SK-N-SH (cell line): ENCODE measurements around the gene GLIPR1L1. TPM values are rescaled to one million over a fixed set of nuclear protein-coding genes. Genes with fewer than 3 reads are reported as not detected.
A peak's percentile ranks its signal among the peaks of the same experiment; 100 is the strongest.

ENCODE experiments used
- CTCF ChIA-PET: fragments of 300-600, 350-600 bp; formaldehyde crosslinking; extraction: SDS; loops from one replicate; lab custom pipeline; 2021; lab: Yijun Ruan, JAX
- POLR2A ChIA-PET: fragments of 350-600 bp; sonication (Branson Sonifier 250); formaldehyde crosslinking; extraction: SDS; loops from one replicate; lab custom pipeline; 2020; ENCODE audit warnings: antibody characterized with exemption, inconsistent platforms; lab: Yijun Ruan, JAX
- DNase-seq: peaks from one replicate; pipeline ENCODE4 v3.0.0; 2012
- H2AFZ ChIP-seq: fragments of 200-600 bp; sonication (generic); 2 replicates; pipeline ENCODE4 v1.8.1; 2016; ENCODE audit warnings: antibody characterized with exemption, mild to moderate bottlenecking, low read depth
- H3F3A ChIP-seq: fragments of 200-600 bp; sonication (generic); replicated peaks from 2 replicates; pipeline ENCODE3; 2016; ENCODE audit warnings: antibody characterized with exemption, mild to moderate bottlenecking; ENCODE audit not compliant: insufficient read depth
- H3K27ac ChIP-seq, 2 experiments: fragments of 200-500 bp in 1 of 2; fragments of 200-600 bp in 1 of 2; sonication (Bioruptor generic) in 1 of 2; sonication (generic), shearing (Covaris generic) in 1 of 2; 2 replicates each; pipeline versions ENCODE4 v1.5.1 to v1.6.1; 2014 to 2016; ENCODE audit warnings: low read depth in 2 of 2, inconsistent platforms in 1 of 2, low read length in 1 of 2, mild to moderate bottlenecking in 1 of 2, mixed read lengths in 1 of 2
- H3K27me3 ChIP-seq: fragments of 200-600 bp; sonication (generic), shearing (Covaris generic); 2 replicates; pipeline ENCODE4 v1.6.1; 2016; ENCODE audit warnings: mixed run types; ENCODE audit not compliant: insufficient read depth
- H3K36me3 ChIP-seq, 2 experiments: fragments of 200-500 bp in 1 of 2; fragments of 200-600 bp in 1 of 2; sonication (Bioruptor generic) in 1 of 2; sonication (generic) in 1 of 2; replicated peaks in 1 of 2; 2 replicates each; pipeline versions ENCODE3 to v1.5.1; 2014 to 2016; ENCODE audit warnings: low read length in 1 of 2, mild to moderate bottlenecking in 1 of 2; ENCODE audit not compliant: insufficient read depth in 2 of 2, control insufficient read depth in 1 of 2
- H3K4me1 ChIP-seq, 2 experiments: fragments of 200-500 bp in 1 of 2; fragments of 200-600 bp in 1 of 2; sonication (Bioruptor generic) in 1 of 2; sonication (generic), shearing (Covaris generic) in 1 of 2; 2 replicates each; pipeline versions ENCODE4 v1.5.1 to v1.6.1; 2014 to 2016; ENCODE audit warnings: low read depth in 1 of 2, low read length in 1 of 2, mixed run types in 1 of 2; ENCODE audit not compliant: insufficient read depth in 2 of 2, control insufficient read depth in 1 of 2
- H3K4me2 ChIP-seq: fragments of 200-600 bp; sonication (generic), shearing (Covaris generic); 2 replicates; pipeline ENCODE4 v1.6.1; 2017; ENCODE audit warnings: mixed run types
- H3K4me3 ChIP-seq, 2 experiments: fragments of 200-500 bp in 1 of 2; fragments of 200-600 bp in 1 of 2; sonication (Bioruptor generic) in 1 of 2; sonication (generic), shearing (Covaris generic) in 1 of 2; 2 replicates each; pipeline versions ENCODE4 v1.5.1 to v1.8.1; 2014 to 2016; ENCODE audit warnings: low read depth in 2 of 2, inconsistent platforms in 1 of 2, low read length in 1 of 2, mild to moderate bottlenecking in 1 of 2, mixed read lengths in 1 of 2, moderate library complexity in 1 of 2
- H3K79me2 ChIP-seq: fragments of 200-600 bp; sonication (generic); 2 replicates; pipeline ENCODE4 v1.8.1; 2017; ENCODE audit warnings: mild to moderate bottlenecking; ENCODE audit not compliant: insufficient read depth
- H3K9ac ChIP-seq: fragments of 200-600 bp; sonication (generic); 2 replicates; pipeline ENCODE4 v1.6.1; 2017; ENCODE audit warnings: mixed run types
- H3K9me2 ChIP-seq: fragments of 200-600 bp; sonication (generic); 2 replicates; pipeline ENCODE4 v1.6.1; 2017; ENCODE audit warnings: mixed run types
- H3K9me3 ChIP-seq: fragments of 200-600 bp; sonication (generic); 2 replicates; pipeline ENCODE4 v1.6.1; 2017; ENCODE audit warnings: mixed run types, mild to moderate bottlenecking, moderate library complexity
- H4K20me1 ChIP-seq: fragments of 200-600 bp; sonication (generic); 2 replicates; pipeline ENCODE4 v1.6.1; 2017; ENCODE audit warnings: mild to moderate bottlenecking, mixed run types; ENCODE audit not compliant: insufficient read depth
- CHD2 ChIP-seq: fragments of 150-350 bp; IDR thresholded peaks from 2 replicates; pipeline ENCODE4 v1.6.1; 2018; ENCODE audit warnings: low read length; ENCODE audit not compliant: partially characterized antibody
- CTCF ChIP-seq: fragments of 200-600 bp; sonication (generic); IDR thresholded peaks from 2 replicates; pipeline ENCODE4 v1.6.1; 2017; ENCODE audit warnings: antibody characterized with exemption, mild to moderate bottlenecking, moderate library complexity
- ELF1 ChIP-seq: IDR thresholded peaks from 2 replicates; pipeline ENCODE4 v1.4.0; 2012
- EP300 ChIP-seq, 2 experiments: IDR thresholded peaks; 2 replicates each; pipeline versions ENCODE4 v1.4.0 to v1.6.1; 2012; ENCODE audit warnings: borderline replicate concordance in 1 of 2, low read depth in 1 of 2, low read length in 1 of 2
- GABPA ChIP-seq: IDR thresholded peaks from 2 replicates; pipeline ENCODE4 v1.4.0; 2012; ENCODE audit warnings: low read depth, mild to moderate bottlenecking
- MAX ChIP-seq: IDR thresholded peaks from 2 replicates; pipeline ENCODE4 v1.4.0; 2012; ENCODE audit warnings: low read depth
- NFIC ChIP-seq: IDR thresholded peaks from 2 replicates; pipeline ENCODE4 v1.4.0; 2012; ENCODE audit warnings: borderline replicate concordance
- TCF12 ChIP-seq: IDR thresholded peaks from 2 replicates; pipeline ENCODE4 v1.4.0; 2012
- WGBS: methylation state at CpG from one replicate; pipeline ENCODE4 v1.1.6; 2017; ENCODE audit warnings: low lambda C conversion rate; 5-methylcytosine and 5-hydroxymethylcytosine counted together
- polyA plus RNA-seq, 3 experiments: library from polyadenylated mRNA; depleted of rRNA; stranded (reverse); fragments of >200 nt; gene quantifications; 2 replicates each; pipeline ENCODE4 v1.2.3, GENCODE V29; 2012
- TF ChIP-seq, protein P1 (sequence below): fragments of 150-350 bp; IDR thresholded peaks from 2 replicates; pipeline ENCODE4 v1.6.1; 2017; ENCODE audit warnings: antibody characterized with exemption, low read length, low read depth, borderline replicate concordance

Gene GLIPR1L1
- polyA plus RNA-seq, 1 of the 3 experiments (the other 2 are of a cell fraction), result not detected

GRCh38 chr12:75414671-75415070, 80.2 kb downstream of the GLIPR1L1 start:
- TF ChIP-seq EP300 (IDR thresholded peaks at IDR 0.05; ENCODE audit: borderline replicate concordance in 1 of 2, low read depth in 1 of 2, low read length in 1 of 2) (no peak), MAX (no peak), NFIC (no peak), CHD2 (no peak), TCF12 (no peak), ELF1 (no peak), GABPA (no peak), CTCF (no peak)
- TF ChIP-seq, protein P1, sequence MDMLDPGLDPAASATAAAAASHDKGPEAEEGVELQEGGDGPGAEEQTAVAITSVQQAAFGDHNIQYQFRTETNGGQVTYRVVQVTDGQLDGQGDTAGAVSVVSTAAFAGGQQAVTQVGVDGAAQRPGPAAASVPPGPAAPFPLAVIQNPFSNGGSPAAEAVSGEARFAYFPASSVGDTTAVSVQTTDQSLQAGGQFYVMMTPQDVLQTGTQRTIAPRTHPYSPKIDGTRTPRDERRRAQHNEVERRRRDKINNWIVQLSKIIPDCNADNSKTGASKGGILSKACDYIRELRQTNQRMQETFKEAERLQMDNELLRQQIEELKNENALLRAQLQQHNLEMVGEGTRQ, result no peak
- Histone ChIP-seq H3K36me3 (no peaks in the 10 kb centered on the region), H2AFZ (no peak overlapping the region), H3K27me3 (no peaks in the 10 kb centered on the region), H3K4me1 (no peaks in the 10 kb centered on the region), H4K20me1 (no peaks in the 10 kb centered on the region), H3F3A (peaks cover 7% of the 10 kb centered on the region), H3K79me2 (no peaks in the 10 kb centered on the region), H3K27ac (no peak overlapping the region), H3K9ac (no peak overlapping the region), H3K9me3 (no peaks in the 10 kb centered on the region), H3K4me3 (no peak overlapping the region), H3K4me2 (no peak overlapping the region), H3K9me2 (no peaks in the 10 kb centered on the region)
- DNase-seq, result no peak
- 90% methylated on average over 1 of the region's 1 CpG for WGBS
- POLR2A ChIA-PET, result no interaction called here
- CTCF ChIA-PET, result no interaction called here

DNA sequence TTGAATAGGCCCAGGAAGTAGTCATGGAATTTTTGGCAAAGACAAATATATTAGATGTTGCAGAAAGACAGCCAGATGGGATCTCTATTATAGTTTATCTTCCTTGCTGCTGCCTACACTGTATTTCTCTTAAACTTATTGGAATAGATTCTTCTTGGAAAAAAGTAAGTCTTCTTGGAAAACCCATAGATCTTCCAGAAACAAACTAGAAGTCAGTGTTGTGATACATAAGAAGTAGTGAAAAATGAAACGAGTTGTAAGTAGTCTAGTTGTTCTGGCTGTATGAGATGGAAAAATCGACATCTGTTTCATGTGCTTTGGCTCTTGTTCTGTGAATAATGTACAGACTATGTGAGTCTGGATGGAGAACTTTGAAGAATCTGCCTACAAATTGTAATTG, 85.4 kb downstream of the GLIPR1L1 start:
- H3K36me3 ChIP-seq, result no peaks in the 10 kb centered on the region
- CTCF ChIA-PET, result interaction anchor here (1.4 kb wide), 1 partner anchor 28 kb away, joined by 3 read pairs; no protein-coding TSS in a partner anchor
- no peaks in the 10 kb centered on the region for H3K27me3 ChIP-seq
- H3K79me2 ChIP-seq, result no peaks in the 10 kb centered on the region
- no peak overlapping the region; the same call in 1 of the 2 replicates for H2AFZ ChIP-seq
- H3K4me1 ChIP-seq, result no peaks in the 10 kb centered on the region
- 31% methylated on average over 2 of the region's 2 CpGs for WGBS
- no peak overlapping the region for H3K9ac ChIP-seq
- H3K4me3 ChIP-seq, result no peak overlapping the region
- H3F3A ChIP-seq, result no peaks in the 10 kb centered on the region
- H4K20me1 ChIP-seq, result no peaks in the 10 kb centered on the region
- no peaks in the 10 kb centered on the region for H3K9me2 ChIP-seq
- no peak overlapping the region for H3K4me2 ChIP-seq
- no peaks in the 10 kb centered on the region for H3K9me3 ChIP-seq
- H3K27ac ChIP-seq, result peak overlapping the region in 1 of 2 experiments; percentile 29; a peak in 1 of 4 replicates
- DNase-seq, result no peak
- TF ChIP-seq TCF12, result peak; percentile 25; the same call in 1 of the 2 replicates
- TF ChIP-seq EP300 (IDR thresholded peaks at IDR 0.05; ENCODE audit: borderline replicate concordance in 1 of 2, low read depth in 1 of 2, low read length in 1 of 2), result no peak
- POLR2A ChIA-PET, result no interaction called here

Other genes with a start within 250 kb of the GLIPR1L1 start
- gene KCNC2, start 124.8 kb upstream of the GLIPR1L1 start, polyA plus RNA-seq (2012; rRNA removed), result not detected in 2 replicates
- 5.7 TPM in 2 replicates for gene CAPS2, start 4.3 kb upstream of the GLIPR1L1 start, polyA plus RNA-seq (2012; rRNA removed)
- 0.13 and 0.24 TPM in 2 replicates for gene GLIPR1L2, start 56.4 kb downstream of the GLIPR1L1 start, polyA plus RNA-seq (2012; rRNA removed)
- gene GLIPR1, start 146.1 kb downstream of the GLIPR1L1 start, polyA plus RNA-seq (2012; rRNA removed), result 75.6 and 141 TPM in 2 replicates
- 13.8 and 16.1 TPM in 2 replicates for gene KRR1, start 176.9 kb downstream of the GLIPR1L1 start, polyA plus RNA-seq (2012; rRNA removed)